A549 treated with dexamethasone at 1 μM for 4 hours (cell line): ENCODE data around the gene CALR3. TPM values are rescaled to one million over a fixed set of nuclear protein-coding genes. Genes with fewer than 3 reads are reported as not detected.

Experiments
- total RNA-seq: library from RNA; stranded (reverse); fragments of 200-300 nt; extraction: Qiagen RNA extraction; gene quantifications from 5 replicates; pipeline ENCODE4 v1.2.3, GENCODE V29; 2022

Gene CALR3
- 0.12 TPM in 1 of 5 replicates, not detected in the others for total RNA-seq

GRCh38 chr19:16495982-16496612 lies at the start of gene CALR3, which contains the start of gene C19orf44:
CALR3 (minus strand) TSS chr19:16496167; CDS start chr19:16496129, 38 bp downstream.
C19orf44 (plus strand) TSS chr19:16496394; CDS start chr19:16500793, 4,399 bp downstream.

GRCh38 chr19:16542045-16542909 lies 46.3 kb upstream of the CALR3 start, which contains the start of gene CHERP:
CHERP (minus strand) TSS chr19:16542437; CDS start chr19:16542378, 59 bp downstream.

Other genes with a start within 250 kb of the CALR3 start
- 13.5 to 29.0 TPM (median 24.8 TPM) in 5 replicates for gene KLF2, start 171.3 kb downstream of the CALR3 start, total RNA-seq
- 14.2 to 19.0 TPM (median 17.8 TPM) in 5 replicates for gene EPS15L1, start 24.2 kb downstream of the CALR3 start, total RNA-seq
- gene C19orf44, start 227 bp upstream of the CALR3 start, total RNA-seq = 1.7 to 3.1 TPM (median 2.5 TPM) in 5 replicates
- 25.0 to 35.2 TPM (median 33.1 TPM) in 5 replicates for gene CHERP, start 46.3 kb upstream of the CALR3 start, total RNA-seq
- gene SLC35E1, start 76.2 kb upstream of the CALR3 start, total RNA-seq = 14.6 to 23.8 TPM (median 21.9 TPM) in 5 replicates
- gene MED26, start 132.0 kb upstream of the CALR3 start, total RNA-seq = 3.9 to 6.3 TPM (median 5.9 TPM) in 5 replicates
- gene SMIM7, start 164.0 kb upstream of the CALR3 start, total RNA-seq = 61.8 to 80.6 TPM (median 63.7 TPM) in 5 replicates
- 0.87 to 1.4 TPM (median 1.0 TPM) in 5 replicates for gene TMEM38A, start 165.0 kb upstream of the CALR3 start, total RNA-seq
- 0.01 TPM in 1 of 5 replicates, not detected in the others for gene NWD1, start 223.7 kb upstream of the CALR3 start, total RNA-seq